Uterus (tissue), 2 donors: ENCODE results near the gene EPB41L3.

Experiments used
- CTCF ChIP-seq, 4 experiments: fragments of 200-600 bp in 2 of 4; fragments of 450-650 bp in 2 of 4; sonication (generic) in 2 of 4; IDR thresholded peaks; one replicate each; pipeline ENCODE4 v1.5.1; 2016 to 2019; ENCODE audit warnings: antibody characterized with exemption in 4 of 4, mild to moderate bottlenecking in 2 of 4, moderate library complexity in 1 of 4
- POLR2A ChIP-seq, 2 donors: fragments of 450-650 bp; IDR thresholded peaks; one replicate each; pipeline ENCODE4 v1.6.1; 2016; ENCODE audit warnings: antibody characterized with exemption in 2 of 2, mild to moderate bottlenecking in 1 of 2, moderate library complexity in 1 of 2

- TF ChIP-seq CTCF (IDR thresholded peaks at IDR 0.05) (peak; percentile 12 to 56 (median 36)), POLR2A (IDR thresholded peaks at IDR 0.05) (no peak)
Measured at GRCh38 chr18:5546660-5547059, 2.9 kb upstream of the EPB41L3 start.
